ENCODE results near the gene TNFRSF17.
"Not testable (repeated sequence)": the region's sequence is repeated elsewhere in the genome, so short reads cannot be mapped to it uniquely, and the experiment has no call there.

The TNFRSF17 gene

GRCh38 chr16:11964761-11965551 is at the start of gene TNFRSF17:
Gene TNFRSF17 (plus strand): TSS chr16:11965210. CDS start chr16:11965325, 115 bp downstream.
- no peak for DNase-seq (ENCODE audit: low read depth)

- DNase-seq (ENCODE audit: low read depth) = peak; percentile 95
Observed at GRCh38 chr16:11915644-11916523, 49.1 kb upstream of the TNFRSF17 start, which contains the start of gene GSPT1. Gene GSPT1 (minus strand): TSS chr16:11915956. CDS start chr16:11915720, 236 bp downstream.

GRCh38 chr16:11916524-11917285 is 48.3 kb upstream of the TNFRSF17 start:
- DNase-seq (ENCODE audit: low read depth) = no peak

GRCh38 chr16:11924046-11924445 is 41.0 kb upstream of the TNFRSF17 start:
- DNase-seq (ENCODE audit: low read depth) = not testable (repeated sequence)

GRCh38 chr16:11927350-11927749 is 37.7 kb upstream of the TNFRSF17 start:
- DNase-seq (ENCODE audit: low read depth) = not testable (repeated sequence)

- not testable (repeated sequence) for DNase-seq (ENCODE audit: low read depth)
Observed at GRCh38 chr16:11941945-11942344, 23.1 kb upstream of the TNFRSF17 start, which contains the start of gene NPIPB2. Gene NPIPB2 (minus strand): TSS chr16:11942045. CDS start chr16:11942045, 0 bp downstream.

- no peak for DNase-seq (ENCODE audit: low read depth)
Observed at GRCh38 chr16:11946433-11946832, 18.6 kb upstream of the TNFRSF17 start.

GRCh38 chr16:11948819-11949218 is 16.2 kb upstream of the TNFRSF17 start:
- no peak for DNase-seq (ENCODE audit: low read depth)

- peak; percentile 4 for DNase-seq (ENCODE audit: low read depth)
Observed at GRCh38 chr16:11949527-11949926, 15.5 kb upstream of the TNFRSF17 start.

- no peak for DNase-seq (ENCODE audit: low read depth)
Observed at GRCh38 chr16:11950388-11950787, 14.6 kb upstream of the TNFRSF17 start.

- DNase-seq (ENCODE audit: low read depth) = not testable (repeated sequence)
Observed at GRCh38 chr16:11953576-11953975, 11.4 kb upstream of the TNFRSF17 start.

GRCh38 chr16:11955713-11956123 is 9.3 kb upstream of the TNFRSF17 start:
- no peak for DNase-seq (ENCODE audit: low read depth)

- no peak for DNase-seq (ENCODE audit: low read depth)
Observed at GRCh38 chr16:11956558-11956957, 8.5 kb upstream of the TNFRSF17 start.

- no peak for DNase-seq (ENCODE audit: low read depth)
Observed at GRCh38 chr16:11957591-11958395, 7.2 kb upstream of the TNFRSF17 start.

GRCh38 chr16:11962457-11962856 is 2.6 kb upstream of the TNFRSF17 start:
- not testable (repeated sequence) for DNase-seq (ENCODE audit: low read depth)

GRCh38 chr16:11962978-11963377 is 2.0 kb upstream of the TNFRSF17 start:
- DNase-seq (ENCODE audit: low read depth) = not testable (repeated sequence)

- no peak for DNase-seq (ENCODE audit: low read depth)
Observed at GRCh38 chr16:11963706-11964105, 1.3 kb upstream of the TNFRSF17 start.

GRCh38 chr16:11966173-11966572 is 1.2 kb downstream of the TNFRSF17 start:
- DNase-seq (ENCODE audit: low read depth) = no peak

- no peak for DNase-seq (ENCODE audit: low read depth)
Observed at GRCh38 chr16:11967195-11967911, 2.3 kb downstream of the TNFRSF17 start.

- DNase-seq (ENCODE audit: low read depth) = no peak
Observed at GRCh38 chr16:11968577-11968976, 3.6 kb downstream of the TNFRSF17 start.
